Jurkat, Clone E6-1 (cell line): Measurements from ENCODE around the gene C11orf16.
"Not testable (repeated sequence)": the region's sequence is repeated elsewhere in the genome, so short reads cannot be mapped to it uniquely, and the experiment has no call there.

ENCODE experiments used
- DNase-seq: peaks from one replicate; pipeline ENCODE4 v3.0.0-alpha.2; 2011; ENCODE audit warnings: low read depth, low spot score
- H3K4me3 ChIP-seq: 2 replicates; pipeline ENCODE4 v1.5.1; 2011; ENCODE audit warnings: mild to moderate bottlenecking, low read length, control low read depth, moderate library complexity

Gene C11orf16

DNA sequence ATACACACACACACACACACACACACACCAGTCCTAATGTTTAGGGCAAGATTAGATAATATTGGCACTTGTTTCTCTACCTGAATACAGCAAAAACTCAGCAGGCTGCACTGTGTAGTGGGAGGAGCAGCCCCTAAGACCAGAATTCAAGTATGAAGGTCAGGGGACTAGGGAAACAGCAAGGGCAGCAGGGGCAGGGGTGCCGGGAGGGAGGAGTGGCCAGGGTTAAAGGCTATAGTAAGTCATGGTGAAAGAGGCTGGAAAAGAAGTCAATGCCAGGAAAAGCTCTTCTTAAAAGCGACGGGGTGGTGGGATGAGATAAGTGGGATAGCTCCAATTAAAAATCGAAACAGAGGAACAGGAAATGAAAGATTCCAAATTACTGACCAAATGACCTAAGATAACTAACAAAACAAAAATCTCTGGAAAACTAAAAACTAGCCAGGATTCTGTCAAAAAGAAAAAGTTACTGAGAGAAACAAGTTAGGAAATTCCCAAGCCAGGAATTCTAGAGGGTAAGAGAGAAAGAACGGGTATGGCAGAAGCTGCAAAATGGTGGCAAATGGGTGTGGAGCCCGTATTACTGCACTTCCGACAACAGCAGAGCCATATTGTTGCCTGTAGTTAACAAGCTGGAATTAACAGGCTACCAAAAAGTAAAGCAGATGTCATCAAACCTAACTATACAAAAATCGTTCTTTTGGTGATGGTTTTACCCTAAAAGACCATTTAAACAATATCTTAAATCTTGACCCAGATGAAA, 8.8 kb upstream of the C11orf16 start:
- DNase-seq, result no peak
- no peak overlapping the region for H3K4me3 ChIP-seq

DNA sequence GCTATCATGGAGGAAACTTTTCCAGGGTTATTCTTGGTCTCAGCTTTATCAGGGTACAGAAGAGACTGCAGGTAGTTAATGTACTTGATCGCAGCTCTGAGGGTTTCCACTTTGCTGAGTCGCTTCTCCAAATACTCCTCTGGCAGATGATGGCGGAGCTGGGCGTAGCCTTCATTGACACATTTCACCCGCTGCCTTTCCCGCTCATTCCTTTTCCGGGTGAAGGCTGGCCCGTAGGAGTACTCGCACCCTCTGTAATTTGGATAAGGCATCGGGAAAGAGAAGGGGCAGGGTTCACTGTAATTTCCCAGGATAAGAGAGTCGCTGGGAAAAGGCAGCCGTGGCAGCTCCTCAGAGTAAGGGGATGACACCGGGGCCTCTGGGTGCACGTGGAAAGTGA, 4.9 kb upstream of the C11orf16 start:
- DNase-seq, result no peak
- no peak overlapping the region for H3K4me3 ChIP-seq

DNA sequence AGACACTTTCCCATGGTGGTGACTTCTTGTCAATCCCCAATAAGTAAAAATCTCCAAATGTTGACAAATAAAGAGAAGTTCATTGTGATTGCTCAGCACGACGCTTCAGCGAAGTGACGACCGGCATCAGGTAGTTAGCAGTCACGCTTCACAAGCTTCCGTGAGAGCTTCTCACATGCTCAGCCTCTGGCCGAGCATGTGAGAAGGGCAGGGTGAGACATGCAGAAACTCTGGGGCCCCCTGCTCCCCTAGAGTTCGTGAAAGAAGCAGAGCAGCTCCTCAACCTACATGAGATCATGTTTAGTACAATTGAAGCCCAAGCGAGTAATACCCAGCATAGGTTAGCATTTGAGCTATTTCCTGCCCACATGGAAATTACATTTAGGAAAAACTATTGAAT, 4.4 kb upstream of the C11orf16 start:
- no peak for DNase-seq

DNA sequence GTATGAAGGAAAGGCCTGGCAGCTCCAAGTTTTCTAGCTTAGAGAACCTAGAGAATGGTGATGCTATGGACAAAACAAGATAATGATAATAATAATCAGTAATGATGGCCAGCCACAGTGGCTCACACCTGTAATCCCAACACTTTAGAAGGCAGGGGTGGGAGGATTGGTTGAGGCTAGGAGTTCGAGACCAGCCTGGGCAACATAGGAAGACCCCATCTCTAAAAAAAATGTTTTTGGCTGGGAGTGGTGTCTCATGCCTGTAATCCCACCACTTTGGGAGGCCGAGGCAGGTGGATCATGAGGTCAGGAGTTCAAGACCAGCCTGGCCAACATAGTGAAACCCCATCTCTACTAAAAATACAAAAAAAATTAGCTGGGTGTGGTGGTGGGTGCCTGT, 3.0 kb upstream of the C11orf16 start:
- not testable (repeated sequence) for DNase-seq, H3K4me3 ChIP-seq

More for the DNA sequence above, 4.4 kb upstream of the C11orf16 start:
- H3K4me3 ChIP-seq, result no peak overlapping the region

DNA sequence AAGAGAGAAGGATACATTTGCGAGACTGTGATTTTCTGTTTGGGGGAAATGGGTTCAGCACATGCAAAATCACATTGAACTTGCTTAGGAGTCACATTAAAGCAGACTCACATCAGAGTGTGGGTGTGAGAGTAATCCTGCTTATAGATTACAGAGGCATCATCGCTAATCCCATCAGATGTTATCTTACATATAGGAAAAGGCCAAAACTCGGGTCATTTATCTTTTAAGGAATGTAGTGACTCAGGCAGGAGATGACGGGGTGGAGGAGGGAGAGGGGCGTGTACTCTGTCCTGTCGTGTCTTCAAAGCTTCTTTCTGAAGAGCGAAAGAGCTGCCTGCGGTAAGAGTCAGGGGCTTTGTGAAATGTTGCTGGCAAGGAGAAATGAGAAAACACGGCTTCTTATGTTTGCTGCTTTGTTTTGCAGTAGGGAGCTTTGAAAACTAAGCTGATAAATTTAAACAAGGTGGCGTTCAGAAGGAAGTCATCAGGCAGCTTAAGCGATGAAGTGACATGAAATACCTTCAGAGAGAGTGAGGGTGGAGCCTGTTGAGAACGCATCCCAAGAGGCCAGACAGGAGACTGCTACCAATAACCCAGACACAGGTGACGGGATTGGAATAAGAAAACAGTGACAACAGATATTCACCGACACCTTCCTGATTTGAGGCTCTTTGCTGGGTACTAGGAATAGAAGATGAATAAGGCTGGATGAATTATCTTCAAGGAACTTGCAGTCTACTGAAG, 2.2 kb upstream of the C11orf16 start:
- no peak for DNase-seq
- peak overlapping the region; percentile 7; the same call in 1 of the 2 replicates for H3K4me3 ChIP-seq

DNA sequence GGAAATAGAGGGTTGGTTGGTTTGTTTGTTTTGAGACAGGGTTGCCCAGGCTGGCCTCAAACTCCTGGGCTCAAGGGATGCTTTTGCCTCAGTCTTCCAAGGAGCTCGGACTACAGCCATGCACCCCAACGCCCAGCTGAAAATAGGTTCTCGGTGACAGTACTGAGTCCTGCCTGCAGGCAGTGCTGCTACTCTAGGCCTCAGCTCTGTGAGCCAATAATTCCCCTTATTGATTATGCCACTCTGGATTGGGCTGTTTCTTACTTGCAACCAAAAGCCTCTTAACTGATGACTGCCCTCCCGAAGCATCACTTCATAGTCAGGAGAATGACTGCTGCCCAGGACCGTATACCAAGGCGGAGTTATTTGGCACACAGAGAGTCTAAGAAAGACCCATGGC, 1.2 kb upstream of the C11orf16 start:
- no peak for DNase-seq

DNA sequence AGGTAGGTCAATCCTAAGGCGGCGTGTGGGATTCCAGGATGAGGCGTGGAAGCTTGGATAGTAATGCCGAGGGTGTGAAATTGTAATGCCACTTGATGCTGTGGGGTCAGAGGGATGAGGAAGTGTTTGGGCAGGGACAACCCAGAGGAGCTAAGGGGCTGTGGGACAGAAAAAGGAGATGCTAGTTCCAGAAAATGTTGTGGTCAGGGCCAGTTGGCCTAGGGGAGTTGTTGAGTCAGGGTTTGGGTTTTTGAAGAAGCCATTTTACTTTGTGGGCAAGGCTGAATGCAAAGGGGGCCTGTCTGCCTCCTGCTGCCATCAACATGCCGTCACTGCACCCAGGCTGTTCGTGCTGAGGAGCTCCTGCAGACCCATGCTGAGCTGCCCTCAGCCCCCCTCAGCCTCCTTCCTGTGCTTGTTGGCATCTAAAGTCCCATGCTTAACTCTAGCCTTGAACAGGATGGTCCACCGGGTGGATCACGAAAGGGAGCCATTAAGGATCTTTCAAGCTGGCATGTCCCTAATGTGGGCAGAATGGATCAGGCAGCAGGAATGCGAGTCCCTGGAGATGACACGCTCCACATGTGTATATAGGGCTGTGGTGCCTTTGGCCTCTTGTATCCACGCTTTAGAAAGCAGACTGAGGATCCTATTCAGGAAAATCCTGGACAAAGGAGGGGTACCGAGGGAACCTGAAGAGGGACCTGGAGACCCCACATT, 2.1 kb downstream of the C11orf16 start:
- DNase-seq, result no peak
- no peak overlapping the region for H3K4me3 ChIP-seq

More for the DNA sequence above, 1.2 kb upstream of the C11orf16 start:
- H3K4me3 ChIP-seq, result no peak overlapping the region

DNA sequence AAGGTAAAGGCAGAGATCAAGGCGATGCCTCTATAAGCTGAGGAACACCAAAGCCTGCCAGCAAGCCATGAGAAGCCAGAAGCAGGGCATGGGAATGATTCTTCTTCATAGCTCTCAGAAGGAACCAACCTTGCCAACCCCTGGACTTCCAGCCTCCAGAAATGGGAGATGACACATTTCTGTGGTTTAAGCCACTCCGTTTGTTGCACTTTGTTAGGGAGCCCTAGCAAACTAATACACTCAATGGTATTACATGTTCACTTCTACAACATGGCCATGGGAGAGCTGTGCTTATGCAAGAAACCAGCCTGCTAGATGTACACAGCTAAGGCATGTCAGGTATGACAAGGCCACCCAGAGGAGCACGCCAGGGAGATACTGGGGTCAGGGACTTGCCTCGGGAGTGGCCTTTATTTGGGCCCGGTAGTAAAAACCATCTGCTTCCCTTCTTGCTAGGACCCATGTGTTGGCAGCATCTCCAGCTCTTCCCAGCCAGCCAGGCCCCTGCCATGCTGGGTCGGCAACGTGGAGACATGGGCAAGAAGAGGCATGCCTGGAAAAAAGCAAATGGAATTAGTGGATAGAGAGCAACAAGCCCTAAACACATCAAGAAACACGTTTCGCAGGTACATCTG, 3.6 kb downstream of the C11orf16 start:
- no peak overlapping the region for H3K4me3 ChIP-seq
- DNase-seq, result no peak

DNA sequence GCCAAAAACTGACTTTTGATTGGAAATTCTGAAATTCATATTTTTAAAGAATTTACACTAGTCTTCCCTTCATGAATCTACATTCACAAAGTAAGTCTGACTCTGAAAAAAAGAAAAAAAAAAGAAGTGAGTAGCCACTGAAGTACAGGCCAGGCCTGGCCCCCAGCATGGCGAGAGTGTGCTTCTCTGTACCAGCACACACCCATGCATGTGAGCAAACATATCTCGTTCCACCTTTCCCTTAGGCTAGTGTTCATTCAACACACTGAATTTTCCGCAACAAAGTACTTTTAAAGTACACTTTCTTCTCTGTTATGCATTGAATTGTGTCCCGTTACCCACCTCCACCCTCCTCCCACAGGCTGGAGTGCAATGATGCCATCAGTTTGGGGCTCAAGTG, 4.5 kb downstream of the C11orf16 start:
- DNase-seq, result no peak
- H3K4me3 ChIP-seq, result no peak overlapping the region

DNA sequence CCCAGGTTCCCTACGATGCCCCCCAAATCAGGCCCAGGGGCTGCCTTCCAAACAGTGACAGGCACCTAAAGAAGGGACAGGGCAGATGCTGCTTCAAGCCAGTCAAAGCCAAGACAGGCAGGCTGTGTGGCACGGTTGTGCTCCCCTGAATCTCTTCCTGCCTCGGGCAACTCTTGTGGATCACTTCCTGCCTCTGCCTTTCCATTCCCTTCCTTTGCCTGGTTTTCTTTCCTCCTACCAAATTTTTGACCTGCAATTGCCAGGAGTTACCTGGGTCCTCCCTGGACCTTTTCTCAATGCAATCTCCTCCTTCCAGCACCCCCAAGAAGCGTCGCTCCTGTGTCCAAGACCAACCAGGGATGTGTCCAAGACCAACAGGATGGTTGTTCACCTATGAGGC, 5.5 kb downstream of the C11orf16 start:
- no peak overlapping the region for H3K4me3 ChIP-seq
- DNase-seq, result no peak

DNA sequence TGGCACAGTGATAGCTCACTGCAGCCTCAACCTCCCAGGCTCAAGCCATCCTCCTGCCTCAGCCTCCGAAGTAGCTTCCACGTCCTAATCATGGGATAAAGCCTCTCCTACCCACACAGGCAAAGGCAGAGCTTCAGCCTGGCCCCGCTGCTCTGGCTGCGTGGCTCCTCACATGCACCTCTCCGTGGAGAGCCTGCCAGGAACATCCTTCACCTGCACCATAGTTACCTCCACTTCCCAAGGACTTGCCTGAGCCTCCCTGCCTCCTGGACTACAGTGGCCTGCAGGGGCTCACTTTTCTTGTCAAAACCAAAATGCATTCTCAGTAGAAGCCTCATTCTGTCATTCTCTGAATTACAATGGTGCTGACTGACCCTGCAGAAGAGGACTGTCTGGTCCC, 6.5 kb downstream of the C11orf16 start:
- no peak overlapping the region for H3K4me3 ChIP-seq
- DNase-seq, result no peak

DNA sequence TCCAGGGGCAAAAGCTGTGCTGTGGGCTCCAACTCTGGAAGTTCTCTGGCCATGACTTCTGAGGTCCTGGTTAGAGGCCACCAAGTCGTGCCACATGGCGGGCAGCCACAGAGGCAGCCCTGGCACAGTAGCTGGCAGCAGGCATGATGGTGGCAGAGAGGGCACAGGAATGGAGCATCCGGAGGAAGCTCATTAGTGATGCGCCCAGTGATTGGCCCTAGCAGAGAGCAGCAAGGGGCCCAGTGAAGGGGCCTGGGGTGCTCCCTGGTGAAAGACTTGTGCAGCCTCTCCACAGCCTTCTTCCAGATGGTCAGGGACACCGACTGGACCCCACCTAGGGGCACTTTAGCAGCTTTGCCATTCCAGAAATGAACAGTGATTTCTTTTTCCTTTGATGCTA, 7.0 kb downstream of the C11orf16 start:
- no peak for DNase-seq
- H3K4me3 ChIP-seq, result no peak overlapping the region

DNA sequence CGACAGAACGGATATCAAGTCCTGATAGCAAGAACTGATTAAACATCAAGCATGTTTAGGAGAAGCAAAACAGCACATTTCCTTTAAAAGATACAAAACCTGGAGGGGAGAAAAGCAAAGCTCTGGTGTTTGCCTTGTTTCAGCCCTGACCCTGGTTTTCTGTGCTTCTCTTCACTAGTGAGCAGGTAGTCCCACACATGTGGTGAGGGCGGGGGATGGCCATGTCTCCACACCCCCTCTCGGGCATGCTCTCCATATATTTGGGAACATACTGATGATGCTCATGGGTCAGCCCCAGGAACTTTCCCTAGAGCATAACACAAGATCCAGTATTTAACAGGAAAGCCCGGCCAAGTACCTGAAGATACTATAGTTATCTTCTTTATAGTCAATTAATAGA, 10.1 kb downstream of the C11orf16 start:
- no peak for DNase-seq
- no peak overlapping the region for H3K4me3 ChIP-seq

DNA sequence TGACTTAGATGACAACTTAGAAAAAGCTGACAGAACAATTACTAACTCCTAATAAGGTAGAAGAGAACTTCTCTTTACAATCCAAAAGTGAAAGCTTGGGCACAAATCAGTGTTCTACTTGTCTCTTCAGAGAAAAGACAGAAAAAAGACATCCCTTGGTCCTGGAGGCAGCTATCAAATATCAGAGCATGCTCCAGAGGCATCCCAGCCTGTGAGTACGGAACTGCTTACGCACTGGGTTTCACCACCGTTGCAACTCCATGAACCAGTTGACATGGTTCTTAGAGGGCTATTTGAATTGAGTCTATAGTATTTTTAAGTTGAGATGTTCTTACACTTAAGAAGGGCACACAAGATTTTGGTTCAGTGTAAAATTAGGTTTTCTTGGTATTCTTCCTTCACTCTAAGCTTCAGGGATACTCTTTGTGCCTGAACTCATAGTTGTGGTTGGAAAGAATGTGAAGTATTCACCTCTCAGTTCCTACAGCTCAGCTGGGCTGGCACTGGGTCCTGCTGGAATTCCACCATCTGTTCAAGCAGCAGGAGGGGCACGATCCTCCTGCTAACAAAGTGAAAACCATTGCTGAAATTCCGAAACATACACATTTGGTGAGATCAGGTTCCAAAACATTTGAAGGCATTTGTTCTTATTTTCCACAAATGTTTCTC, 15.5 kb downstream of the C11orf16 start:
- H3K4me3 ChIP-seq, result no peak overlapping the region
- no peak for DNase-seq

DNA sequence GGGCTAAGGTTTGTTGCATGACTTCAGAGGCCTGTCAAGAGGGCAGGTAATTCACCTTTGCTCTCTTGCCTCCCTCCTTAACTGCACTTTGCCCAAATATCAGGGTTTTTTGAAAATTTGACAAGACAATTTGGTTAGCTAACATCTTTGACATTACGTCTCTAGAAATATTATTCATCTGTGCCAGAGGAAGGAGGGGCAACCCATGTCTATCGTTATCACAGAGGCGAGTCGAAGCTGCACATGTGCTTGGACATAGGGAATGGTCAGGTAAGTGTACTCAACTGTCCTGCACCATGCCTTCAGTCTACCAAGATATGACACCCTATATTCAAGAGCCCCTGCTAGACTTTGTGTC, 18.1 kb downstream of the C11orf16 start:
- H3K4me3 ChIP-seq, result no peak overlapping the region
- DNase-seq, result no peak

DNA sequence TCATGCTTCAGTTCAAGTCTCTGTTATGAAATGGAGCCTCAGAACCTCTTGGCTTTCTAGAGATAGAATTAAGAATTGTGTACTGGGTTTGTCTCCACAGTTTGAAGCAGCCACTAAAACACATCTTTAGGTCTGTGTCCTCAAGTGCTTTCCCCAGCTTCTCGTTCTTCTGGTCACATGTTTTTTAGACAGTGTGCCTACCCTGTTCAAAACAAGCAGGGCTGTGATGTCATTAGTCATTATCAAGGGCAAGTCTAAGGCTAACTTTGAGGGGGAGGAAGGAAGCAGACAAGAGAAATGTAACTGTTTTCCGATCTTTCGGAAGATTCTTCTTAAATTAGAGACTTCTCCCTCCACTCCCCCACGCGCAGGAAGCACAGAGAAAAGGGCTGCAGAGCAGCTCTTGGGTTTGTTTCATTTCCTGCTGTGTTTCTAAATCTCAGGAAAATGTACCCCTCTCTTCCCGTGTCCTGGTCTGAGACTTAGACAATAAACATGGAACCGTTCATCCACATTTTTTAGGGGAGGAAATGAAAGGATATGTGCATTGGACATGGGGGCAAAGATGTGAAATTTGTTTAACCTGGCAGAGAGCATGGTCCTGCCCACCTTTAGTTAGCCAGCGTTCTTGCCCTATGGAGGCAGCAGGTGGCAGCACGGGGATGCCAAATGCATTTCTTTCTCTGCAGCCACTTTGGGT, 18.6 kb downstream of the C11orf16 start:
- no peak overlapping the region for H3K4me3 ChIP-seq
- DNase-seq, result peak; percentile 42

DNA sequence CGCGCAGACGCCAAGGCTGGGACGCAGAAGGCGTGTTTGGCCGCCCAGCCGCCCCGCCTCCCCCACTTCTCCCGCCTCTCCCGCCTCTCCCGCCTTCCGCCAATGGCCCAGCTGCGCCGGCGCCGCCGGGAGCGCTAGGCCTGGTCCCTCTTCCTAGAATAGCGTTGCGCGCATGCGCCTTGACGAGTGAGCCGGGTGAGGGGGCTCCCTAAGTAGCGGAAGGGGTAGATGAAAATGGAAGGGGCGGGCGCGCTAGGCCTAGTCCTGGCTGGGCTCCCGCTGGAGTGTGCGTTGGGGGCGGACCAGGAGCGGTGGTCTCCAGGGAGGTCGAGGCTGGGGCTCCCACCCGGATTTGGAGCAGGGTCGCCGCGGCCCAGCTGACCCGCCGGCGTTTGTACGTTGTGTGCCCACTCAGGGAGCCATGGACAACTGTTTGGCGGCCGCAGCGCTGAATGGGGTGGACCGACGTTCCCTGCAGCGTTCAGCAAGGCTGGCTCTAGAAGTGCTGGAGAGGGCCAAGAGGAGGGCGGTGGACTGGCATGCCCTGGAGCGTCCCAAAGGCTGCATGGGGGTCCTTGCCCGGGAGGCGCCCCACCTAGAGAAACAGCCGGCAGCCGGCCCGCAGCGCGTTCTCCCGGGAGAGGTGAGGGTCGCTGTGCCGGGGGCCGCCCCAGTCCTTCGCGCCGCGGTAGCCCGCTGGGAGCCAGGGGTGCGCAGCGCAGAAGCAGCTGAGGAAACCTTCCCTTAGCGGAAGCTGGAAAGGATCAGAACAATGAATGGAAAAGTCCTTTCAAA, 21.5 kb downstream of the C11orf16 start, which contains the start of gene AKIP1:
Gene AKIP1 (plus strand): TSS at position 161 of the 795 bp plus-strand sequence. CDS start 261 bp downstream, at position 422.
- DNase-seq, result peak; percentile 95
- peak within 1 kb of the TSS; percentile 88 for H3K4me3 ChIP-seq

DNA sequence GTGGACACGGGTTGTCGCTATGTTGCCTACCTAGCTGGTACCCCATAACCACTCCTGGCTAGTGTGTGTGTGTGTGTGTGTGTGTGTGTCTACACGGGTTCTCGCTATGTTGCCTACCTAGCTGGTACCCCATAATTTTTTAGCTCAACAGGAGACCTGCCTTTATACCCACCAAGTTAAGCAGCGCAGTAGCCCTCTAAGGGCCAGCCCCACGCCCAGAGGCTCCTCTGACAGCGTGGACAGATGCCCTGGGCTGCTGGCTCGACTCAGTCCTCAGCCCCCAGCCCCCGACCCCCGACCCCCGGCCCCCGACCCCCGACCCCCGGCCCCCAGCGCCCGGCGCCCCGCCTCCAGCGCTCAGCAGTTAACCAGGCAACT, 22.1 kb downstream of the C11orf16 start:
- peak overlapping the region; percentile 88 for H3K4me3 ChIP-seq
- no peak for DNase-seq
